HG03039 (cell line): ENCODE data around the gene AZGP1.
A peak's percentile ranks its signal among the peaks of the same experiment; 100 is the strongest.
"Not testable (repeated sequence)": the region's sequence is repeated elsewhere in the genome, so short reads cannot be mapped to it uniquely, and the experiment has no call there.

Experiments used
- ATAC-seq: cut with Tn5 transposase; IDR thresholded peaks from one replicate; pipeline ENCODE4 v1.9.1; 2021; ENCODE audit warnings: mild to moderate bottlenecking, moderate library complexity; ENCODE audit not compliant: unreplicated experiment

Gene AZGP1

DNA sequence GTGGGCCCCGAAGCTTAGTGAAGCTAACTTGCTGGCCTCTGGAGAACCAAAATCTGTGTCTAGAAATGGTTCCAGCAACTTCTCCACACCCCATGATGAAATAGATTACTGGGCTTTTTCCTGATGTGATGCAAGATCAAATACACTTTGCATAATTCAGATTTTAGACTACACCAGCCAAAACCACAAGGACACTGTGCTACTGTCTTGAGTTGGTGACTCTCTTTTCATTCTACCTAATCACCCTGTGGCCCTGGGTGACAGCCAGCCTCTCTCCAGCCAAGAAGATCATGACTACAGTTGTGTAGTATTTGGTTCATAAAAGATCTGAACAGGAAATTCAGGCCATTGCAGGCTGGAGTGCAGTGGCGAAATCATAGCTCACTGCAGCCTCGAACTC is 22.2 kb downstream of the AZGP1 start:
- ATAC-seq = no peak

DNA sequence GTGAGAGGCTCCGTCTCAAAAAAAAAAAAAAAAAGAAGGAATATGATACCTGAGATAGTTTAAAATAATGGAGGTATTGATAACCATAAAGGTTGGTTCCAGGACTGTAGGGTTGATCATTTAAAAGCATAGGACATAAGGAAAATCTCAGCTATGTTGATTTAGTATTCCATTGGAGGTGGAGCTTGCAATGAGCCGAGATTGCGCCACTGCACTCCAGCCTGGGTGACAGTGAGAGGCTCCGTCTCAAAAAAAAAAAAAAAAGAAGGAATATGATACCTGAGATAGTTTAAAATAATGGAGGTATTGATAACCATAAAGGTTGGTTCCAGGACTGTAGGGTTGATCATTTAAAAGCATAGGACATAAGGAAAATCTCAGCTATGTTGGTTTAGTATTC is 23.2 kb downstream of the AZGP1 start:
- not testable (repeated sequence) for ATAC-seq

DNA sequence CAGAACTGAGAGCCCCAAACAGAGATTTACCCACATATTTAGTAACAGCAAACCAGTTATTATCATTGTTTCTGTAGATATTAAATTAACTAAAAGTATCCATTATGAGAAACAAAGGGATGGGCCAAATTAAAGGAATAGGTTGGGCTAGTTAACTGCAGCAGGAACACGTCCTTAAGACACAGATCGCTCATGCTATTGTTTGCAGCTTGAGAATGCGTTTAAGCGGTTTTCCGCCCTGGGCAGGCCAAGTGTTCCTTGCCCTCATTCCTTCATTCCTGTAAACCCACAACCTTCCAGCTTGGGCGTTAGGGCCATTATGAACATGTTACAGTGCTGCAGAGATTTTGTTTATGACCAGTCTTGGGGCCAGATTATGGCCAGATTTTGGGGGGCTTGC is 25.0 kb downstream of the AZGP1 start:
- ATAC-seq = not testable (repeated sequence)

DNA sequence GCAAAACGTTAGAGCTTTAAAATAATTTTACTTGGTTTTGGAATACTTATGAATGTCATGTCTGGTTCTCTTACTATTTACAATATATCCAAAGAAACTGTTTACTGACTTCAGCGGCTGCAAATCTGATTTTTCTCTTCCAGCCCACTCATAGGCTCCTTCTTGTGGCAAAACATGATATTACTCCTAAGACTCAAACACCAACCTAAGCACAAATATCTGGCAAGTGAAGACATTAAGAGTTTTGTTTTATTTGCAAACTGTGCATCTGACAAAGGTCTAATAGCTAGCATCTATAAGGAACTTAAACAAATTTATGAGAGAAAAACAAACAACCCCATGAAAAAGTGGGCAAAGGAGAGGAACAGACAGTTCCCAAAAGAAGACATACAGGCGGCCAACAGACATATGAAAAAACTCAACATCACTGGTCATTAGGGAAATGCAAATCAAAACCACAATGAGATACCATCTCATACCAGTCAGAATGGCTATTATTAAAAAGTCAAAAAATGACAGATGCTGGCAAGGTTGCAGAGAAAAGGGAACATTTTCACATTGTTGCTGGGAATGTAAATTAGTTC is 26.1 kb downstream of the AZGP1 start:
- ATAC-seq = no peak

DNA sequence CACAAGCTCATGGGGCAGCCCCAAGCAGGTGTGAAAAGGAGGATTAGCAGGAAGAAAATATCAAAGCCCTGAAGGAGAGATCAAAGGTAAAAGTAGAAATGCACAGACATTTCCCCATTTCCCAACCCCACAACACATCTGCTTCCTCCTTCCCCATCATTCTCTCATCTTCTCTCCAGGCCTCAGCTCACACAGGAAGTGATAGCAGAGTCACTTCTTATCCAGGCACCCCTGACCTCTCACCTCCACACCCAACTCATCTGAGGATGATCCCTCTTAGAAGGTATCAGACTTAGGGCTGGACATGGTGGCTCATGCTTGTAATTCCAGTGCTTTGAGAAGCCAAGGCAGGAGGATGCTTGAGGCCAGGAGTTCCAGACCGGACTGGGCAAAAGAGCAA is 28.2 kb downstream of the AZGP1 start:
- ATAC-seq = no peak

DNA sequence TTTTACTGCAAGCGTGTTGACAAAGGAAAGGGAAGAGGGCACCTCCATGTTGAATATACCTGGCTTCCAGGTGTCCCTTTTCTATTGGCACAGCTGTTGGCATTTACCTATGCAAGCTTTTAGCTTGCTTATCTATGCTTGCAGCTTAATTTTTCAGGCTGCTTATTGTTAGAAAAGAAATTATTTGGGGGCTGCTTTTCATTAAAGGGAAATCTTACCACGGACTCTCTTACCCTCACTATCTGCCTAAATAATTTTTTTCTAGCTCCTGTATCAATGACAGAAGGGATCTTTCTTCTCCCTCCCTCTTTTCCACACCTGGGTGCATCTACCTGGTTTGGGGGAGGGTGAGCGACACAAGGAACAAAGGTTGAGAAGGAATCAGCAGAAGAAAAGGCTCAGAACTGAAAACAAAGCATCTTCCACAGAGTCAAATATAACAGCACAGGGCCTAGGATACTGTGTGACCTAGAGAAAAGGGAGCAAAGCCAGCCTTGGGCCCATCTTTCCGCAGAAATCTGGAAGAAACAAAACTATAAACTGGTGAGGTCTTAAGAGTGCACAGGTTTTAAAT is 31.2 kb downstream of the AZGP1 start:
- no peak for ATAC-seq

DNA sequence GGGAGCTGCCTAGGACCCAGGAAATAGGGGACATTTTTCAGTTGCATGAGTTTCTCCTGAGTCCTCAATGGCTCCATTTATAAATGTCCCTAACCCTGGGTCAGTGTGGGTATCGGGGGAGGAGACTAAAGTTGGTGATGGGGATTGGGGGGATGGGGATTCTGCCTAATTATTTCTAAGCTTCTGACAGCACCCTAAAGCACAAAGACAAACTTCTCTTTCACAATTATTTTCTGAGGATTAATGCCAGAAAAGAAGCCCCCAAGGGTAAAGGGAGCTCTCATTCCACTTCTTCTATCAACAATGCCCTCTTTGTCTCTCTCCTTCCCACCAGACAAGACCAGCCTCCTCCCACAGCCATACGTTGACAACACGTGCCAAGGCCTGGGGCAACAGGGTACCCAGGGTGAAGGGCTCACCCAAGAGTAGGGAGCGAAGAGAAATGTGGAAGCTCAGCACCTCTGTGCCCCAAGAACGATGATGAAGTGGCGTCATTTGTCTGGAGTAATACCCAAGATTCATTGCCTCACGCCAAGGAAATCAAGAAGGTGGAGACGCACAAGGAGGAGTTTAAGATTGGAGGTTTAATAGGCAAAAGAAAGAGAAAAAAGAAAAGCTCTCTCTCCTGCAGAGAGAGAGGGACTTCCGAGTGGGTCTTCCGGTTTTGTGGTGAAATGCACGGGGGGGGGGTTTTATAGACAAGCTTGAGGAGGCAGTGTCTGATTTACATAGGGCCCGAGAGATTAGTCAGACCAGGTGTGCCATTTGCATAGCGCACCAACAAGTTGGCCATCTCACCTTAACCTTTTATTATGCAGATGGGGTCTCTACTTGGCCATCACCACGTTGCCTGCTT is 32.0 kb downstream of the AZGP1 start:
- ATAC-seq = no peak

DNA sequence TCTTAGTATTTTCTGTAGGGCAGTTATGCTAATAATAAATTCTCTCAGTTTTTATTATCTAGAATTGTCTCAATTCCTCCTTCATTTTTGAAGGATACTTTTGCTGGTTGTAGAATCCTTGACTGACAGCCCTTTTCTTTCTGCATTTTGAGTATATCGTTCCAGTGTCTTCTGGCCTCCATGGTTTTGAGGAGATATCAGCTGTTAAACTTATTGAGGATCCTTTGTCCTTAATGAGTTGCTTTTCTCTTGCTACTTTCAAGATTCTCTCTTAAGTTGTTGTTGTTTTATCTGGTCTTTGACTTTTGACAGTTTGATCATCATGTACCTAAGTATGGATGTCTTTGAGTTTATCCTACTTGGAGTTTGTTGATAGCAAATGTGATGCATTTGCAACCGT is 37.5 kb downstream of the AZGP1 start:
- ATAC-seq = no peak

DNA sequence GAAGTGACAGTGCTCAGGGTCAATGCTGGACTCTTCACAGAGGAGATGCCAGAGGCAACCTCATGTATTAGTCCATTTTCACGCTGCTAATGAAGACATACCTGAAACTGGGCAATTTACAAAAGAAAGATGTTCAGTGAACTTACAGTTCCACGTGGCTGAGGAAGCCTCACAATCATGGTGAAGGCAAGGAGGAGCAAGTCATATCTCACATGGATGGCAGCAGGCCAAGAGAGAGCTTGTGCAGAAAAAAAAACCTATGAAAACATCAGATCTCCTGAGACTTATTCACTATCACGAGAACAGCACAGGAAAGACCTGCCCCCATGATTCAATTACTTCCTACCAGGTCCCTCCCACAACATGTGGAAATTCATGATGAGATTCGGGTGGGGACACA is 40.8 kb downstream of the AZGP1 start:
- not testable (repeated sequence) for ATAC-seq

DNA sequence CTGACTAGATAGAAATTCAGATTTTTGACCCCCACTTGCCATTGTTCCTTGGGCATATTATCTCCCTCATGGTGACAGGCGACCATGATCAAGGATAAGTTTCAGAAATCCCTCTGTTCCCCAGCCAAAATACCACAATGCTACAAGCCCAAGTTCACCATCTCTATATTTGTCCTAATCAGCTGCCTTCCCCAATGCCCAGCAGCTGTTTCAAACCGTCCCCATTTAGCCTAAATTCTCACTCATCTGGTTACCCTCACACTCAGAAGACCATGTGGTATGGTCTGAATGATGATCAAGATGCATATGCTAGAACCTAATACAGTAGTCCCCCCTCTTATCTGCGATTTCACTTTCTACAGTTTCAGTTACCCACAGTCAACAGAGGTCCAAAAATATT is 45.5 kb downstream of the AZGP1 start:
- ATAC-seq = no peak

DNA sequence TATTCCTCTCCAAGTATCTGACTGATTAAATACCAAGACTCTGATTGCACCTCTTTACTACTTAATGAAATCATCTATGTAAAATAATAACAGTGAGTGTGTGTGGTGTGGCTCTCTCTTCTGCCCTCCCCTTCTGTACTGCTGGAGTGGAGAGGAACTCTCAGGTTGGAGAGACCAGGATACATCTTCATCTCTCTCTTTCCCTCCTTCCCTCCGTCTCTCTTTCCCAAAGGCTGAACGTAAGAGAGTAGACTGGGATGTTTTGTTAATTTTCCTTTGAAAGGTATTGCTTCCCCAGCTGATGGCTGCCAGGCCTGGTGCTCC is 46.1 kb downstream of the AZGP1 start:
- no peak for ATAC-seq

DNA sequence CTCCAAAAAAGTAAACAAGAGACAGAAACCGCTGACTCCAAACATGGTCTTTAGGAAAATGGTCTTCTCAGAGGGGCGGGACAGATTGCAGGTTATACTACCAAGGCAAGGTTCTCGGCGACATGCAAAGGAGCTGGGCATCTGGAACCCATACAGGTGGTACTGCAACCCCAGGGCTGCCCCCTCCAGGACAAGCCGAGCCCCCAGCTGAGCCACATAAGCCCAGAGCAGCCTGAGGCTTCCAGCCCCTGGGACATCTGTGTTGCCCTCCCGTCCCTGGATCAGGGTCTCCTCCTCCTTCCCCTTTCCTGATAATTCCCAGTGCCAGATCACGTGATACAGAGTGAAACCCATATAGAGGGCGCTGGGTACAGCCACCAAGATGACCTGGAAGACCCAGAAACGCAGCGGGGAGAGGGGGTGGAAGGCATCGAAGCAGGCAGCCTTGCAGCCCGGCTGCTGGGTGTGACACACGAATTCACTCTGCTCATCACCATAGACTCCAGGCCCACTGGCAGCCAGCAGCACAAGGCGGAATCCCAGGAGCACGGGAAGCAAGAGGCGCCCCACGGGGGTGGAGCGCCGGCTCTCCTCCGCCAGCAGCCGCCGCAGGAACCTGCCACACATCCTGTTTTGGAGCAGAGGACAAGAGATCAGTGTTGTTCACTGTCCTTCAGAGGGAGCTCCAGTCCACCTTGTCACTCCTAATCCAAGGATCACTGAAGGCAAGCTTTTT is 46.7 kb downstream of the AZGP1 start, which contains the start of gene GJC3:
GJC3 (minus strand) TSS at position 627 of the 736 bp plus-strand sequence; CDS start at position 627, 0 bp downstream.
- ATAC-seq = no peak

DNA sequence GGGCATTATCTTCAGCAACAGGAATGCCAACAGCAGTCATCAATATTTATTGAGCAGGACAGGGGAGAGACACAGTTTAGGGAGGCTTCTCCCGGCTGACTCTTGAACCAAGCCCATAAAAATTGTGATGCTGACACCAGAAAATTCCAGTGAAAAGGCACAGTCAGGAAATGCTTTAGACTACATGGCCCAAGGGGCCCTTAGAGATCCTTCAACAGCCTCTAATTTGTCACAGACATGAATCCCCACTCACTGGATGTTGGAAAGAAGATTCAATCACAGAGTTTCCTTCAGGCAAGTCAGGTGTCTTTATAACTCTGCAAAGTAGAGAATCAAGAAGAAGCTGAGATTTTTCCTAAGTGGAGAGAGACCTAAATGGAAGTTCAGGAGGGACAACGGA is 47.6 kb downstream of the AZGP1 start:
- ATAC-seq = no peak

DNA sequence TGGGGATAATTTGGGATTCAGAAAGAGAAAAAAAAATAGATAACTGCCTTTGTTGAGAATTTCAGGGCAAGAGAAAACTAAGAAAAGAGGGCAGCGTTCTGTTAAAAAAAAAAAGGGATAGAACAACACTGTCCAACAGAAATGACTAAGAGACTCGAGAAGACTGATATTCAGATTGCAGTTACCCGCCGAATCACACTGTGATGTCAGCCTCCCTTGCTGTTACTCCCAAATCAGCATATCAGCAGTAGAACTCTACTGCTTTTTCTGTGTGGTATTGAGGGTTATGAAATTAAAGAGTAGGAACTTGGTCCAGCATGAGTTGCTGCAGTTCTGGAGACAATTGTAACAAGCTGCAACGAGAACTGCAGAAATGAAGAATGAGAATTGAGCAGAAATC is 48.3 kb downstream of the AZGP1 start:
- no peak for ATAC-seq

DNA sequence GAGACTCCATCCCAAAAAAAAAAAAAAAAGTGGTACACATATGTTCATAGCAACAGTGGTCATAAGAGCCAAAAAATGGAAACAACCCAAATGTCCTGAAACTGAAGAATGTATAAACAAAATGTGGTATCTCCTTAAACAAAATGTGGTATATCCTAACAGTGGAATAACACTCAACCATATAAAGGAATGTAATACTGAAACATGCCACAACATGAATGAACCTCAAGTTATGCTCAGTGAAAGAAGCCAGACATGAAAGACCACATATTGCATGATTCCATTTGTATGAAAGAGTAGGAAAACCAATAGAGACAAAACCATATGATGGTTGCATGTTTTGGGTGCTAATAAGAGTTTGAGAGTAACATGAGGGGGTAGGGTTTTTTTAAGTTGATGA is 49.5 kb downstream of the AZGP1 start:
- ATAC-seq = no peak

DNA sequence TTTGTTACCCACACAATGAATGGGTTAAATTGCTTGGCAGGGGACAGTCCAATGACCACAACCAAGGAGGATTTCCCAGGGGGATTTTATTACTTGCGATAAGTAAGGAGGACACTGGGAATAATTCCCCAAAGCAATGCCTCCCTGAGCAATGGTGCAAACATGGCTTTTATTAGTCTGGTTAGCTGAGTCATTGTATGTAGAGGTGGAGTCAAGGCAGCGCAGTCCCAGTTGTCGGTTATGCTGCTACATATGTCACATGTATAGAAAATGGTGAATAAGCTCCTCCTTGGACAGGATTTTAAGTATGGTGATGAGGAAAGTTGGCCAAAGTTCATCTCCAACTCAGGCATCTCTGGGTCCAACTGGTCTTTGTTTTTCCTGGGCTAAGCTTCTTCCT is 52.6 kb downstream of the AZGP1 start:
- ATAC-seq = no peak

DNA sequence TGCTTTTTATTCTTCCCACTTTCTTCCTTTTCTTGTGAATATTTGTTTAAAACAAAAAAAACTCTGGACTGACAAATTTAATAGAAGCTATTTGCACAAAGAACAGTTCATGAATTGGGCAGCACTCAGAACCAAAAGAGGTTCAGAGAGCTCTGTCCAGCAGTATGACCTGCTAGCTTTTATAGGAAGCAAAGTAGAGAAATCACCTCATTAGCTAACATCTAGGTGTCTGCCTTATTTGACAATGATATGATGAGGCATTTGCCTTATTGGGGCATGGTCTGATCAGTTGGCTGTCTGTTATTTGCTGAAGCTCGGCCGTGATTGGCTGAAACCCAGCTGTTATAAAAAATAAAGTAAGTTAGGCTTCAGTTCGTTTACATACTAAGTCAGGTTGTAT is 55.7 kb downstream of the AZGP1 start:
- ATAC-seq = no peak

DNA sequence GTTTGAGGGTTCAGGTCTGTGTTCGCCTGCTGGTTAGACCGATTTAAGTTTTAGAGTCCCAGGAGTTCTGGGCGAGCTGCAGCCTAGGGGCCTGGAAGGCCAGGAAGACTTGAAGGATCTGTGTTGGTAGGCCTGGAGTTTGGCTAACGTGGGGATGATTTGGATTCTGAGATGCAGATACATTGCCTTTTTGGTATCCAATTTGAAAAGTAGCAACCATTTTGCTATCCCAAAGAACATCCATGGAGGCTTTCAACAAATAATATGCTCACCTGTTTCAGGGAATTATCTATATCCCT is 56.1 kb downstream of the AZGP1 start:
- ATAC-seq = no peak

DNA sequence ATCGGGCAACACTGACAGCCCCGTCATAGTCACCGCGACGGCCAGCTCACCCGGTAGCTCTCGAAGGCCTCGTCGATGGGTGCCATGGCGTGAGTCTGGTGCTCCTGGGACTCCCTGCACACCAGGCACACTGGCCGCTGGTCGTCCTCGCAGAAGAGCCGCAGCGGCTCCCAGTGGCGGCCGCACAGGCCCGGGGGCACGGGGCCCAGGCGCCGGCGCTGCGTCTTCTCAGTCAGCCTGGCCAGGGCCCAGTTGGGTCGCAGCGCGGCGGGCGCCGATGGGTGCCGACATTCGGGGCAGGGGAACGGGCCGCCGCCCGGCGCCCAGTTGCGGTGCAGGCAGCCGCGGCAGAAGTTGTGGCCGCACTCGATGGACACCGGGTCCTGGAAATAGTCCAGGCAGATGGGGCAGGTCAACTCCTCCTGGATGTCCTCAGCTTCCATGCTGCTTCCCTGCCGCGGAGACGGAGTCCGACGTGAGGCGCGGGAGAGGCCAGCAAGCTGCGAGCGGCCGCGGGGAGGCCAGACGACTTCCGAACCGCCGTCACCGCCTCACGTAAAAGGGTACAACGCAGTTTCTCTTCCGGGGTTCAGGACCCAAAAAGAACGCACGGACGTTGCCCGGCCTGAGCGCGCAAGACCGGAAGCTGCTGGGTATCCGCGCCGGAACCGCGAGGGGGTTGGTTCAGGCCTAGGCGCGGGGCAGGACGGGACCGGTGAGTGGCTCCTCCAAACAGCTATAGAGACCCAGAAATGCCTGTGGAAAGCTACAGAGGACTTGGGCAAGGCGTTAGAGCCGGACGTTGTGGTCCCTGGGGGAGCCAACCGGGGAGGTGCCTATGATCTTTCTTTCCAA is 56.6 kb downstream of the AZGP1 start, which contains the start of gene TRIM4:
TRIM4 (minus strand) TSS at position 572 of the 855 bp plus-strand sequence; CDS start at position 443, 129 bp downstream.
- ATAC-seq = peak; percentile 91
